ENCODE data around the gene MCHR1. TPM values are rescaled to one million over a fixed set of nuclear protein-coding genes. Genes with fewer than 3 reads are reported as not detected.

MCHR1 gene
- total RNA-seq, 8 experiments from 2014 or later = 1.7 to 18.7 (median 3.5) TPM

- WGBS, 10 experiments = 71 to 100% (median 88%) methylated on average over 1 to 10 of the region's 13 CpGs; no CpG with 5 or more reads in 1 of the 10 experiments
- Histone ChIP-seq H3K4me1 (replicated peaks in 1 of 2) (peaks cover 34% of the 10 kb centered on the region in 2 donors), H3K27ac (no peak overlapping the region), H3K4me3 (no peak overlapping the region)
- ATAC-seq (replicated peaks in 6 of 8) = no peak
- in situ Hi-C loops (cut with MboI; ENCODE audit: low pct_unique_long_range_greater_than_20kb in 2 of 9, low sequenced_read_pairs in 9 of 9, unreplicated experiment in 9 of 9) = no loop called here
Measured at GRCh38 chr22:40723396-40723933, 44.2 kb downstream of the MCHR1 start.

- in situ Hi-C loops (cut with MboI; ENCODE audit: low pct_unique_long_range_greater_than_20kb in 2 of 9, low sequenced_read_pairs in 9 of 9, unreplicated experiment in 9 of 9) = no loop called here
- ATAC-seq (replicated peaks in 6 of 8) = peak in 2 of 8 experiments; percentile 25 to 26
- peaks cover 23 to 27% of the 10 kb centered on the region in 2 donors for H3K4me1 ChIP-seq (replicated peaks in 1 of 2)
- no peak overlapping the region for H3K4me3 ChIP-seq
- H3K27ac ChIP-seq = no peak overlapping the region
- WGBS, 10 experiments = 46 to 100% (median 92%) methylated on average over 1 to 3 of the region's 4 CpGs; no CpG with 5 or more reads in 3 of the 10 experiments
Measured at GRCh38 chr22:40726514-40726913, 47.2 kb downstream of the MCHR1 start.

- H3K27ac ChIP-seq = no peak overlapping the region
- no peak overlapping the region for H3K4me3 ChIP-seq
- peak in 7 of 8 experiments; percentile 66 to 84 (median 71) for ATAC-seq (replicated peaks in 6 of 8)
- H3K4me1 ChIP-seq (replicated peaks in 1 of 2) = peaks cover 17 to 19% of the 10 kb centered on the region in 2 donors
- in situ Hi-C loops (cut with MboI; ENCODE audit: low pct_unique_long_range_greater_than_20kb in 2 of 9, low sequenced_read_pairs in 9 of 9, unreplicated experiment in 9 of 9) = no loop called here
- 20 to 93% (median 41%) methylated on average over 1 to 8 of the region's 11 CpGs; no CpG with 5 or more reads in 1 of the 10 experiments for WGBS, 10 experiments
Measured at GRCh38 chr22:40727070-40727963, 48.0 kb downstream of the MCHR1 start.

GRCh38 chr22:40727964-40728615 is 48.8 kb downstream of the MCHR1 start:
- H3K4me1 ChIP-seq (replicated peaks in 1 of 2) = peaks cover 19 to 20% of the 10 kb centered on the region in 2 donors
- no peak overlapping the region for H3K4me3 ChIP-seq
- 70 to 100% (median 81%) methylated on average over 3 to 10 of the region's 14 CpGs; no CpG with 5 or more reads in 1 of the 10 experiments for WGBS, 10 experiments
- ATAC-seq (replicated peaks in 6 of 8) = no peak
- in situ Hi-C loops (cut with MboI; ENCODE audit: low pct_unique_long_range_greater_than_20kb in 2 of 9, low sequenced_read_pairs in 9 of 9, unreplicated experiment in 9 of 9) = no loop called here
- no peak overlapping the region for H3K27ac ChIP-seq

GRCh38 chr22:40728731-40729189 is 49.5 kb downstream of the MCHR1 start:
- 42 to 81% (median 74%) methylated on average over 1 to 11 of the region's 13 CpGs; no CpG with 5 or more reads in 3 of the 10 experiments for WGBS, 10 experiments
- peak in 1 of 8 experiments; percentile 15 for ATAC-seq (replicated peaks in 6 of 8)
- Histone ChIP-seq H3K4me1 (replicated peaks in 1 of 2) (peaks cover 19 to 21% of the 10 kb centered on the region in 2 donors), H3K4me3 (no peak overlapping the region), H3K27ac (no peak overlapping the region)
- in situ Hi-C loops (cut with MboI; ENCODE audit: low pct_unique_long_range_greater_than_20kb in 2 of 9, low sequenced_read_pairs in 9 of 9, unreplicated experiment in 9 of 9) = no loop called here

- Histone ChIP-seq H3K27ac (no peak overlapping the region), H3K4me1 (replicated peaks in 1 of 2) (peaks cover 19 to 26% of the 10 kb centered on the region in 2 donors), H3K4me3 (no peak overlapping the region)
- WGBS, 10 experiments = 60 to 100% (median 100%) methylated on average over 1 of the region's 6 CpGs; no CpG with 5 or more reads in 6 of the 10 experiments
- in situ Hi-C loops (cut with MboI; ENCODE audit: low pct_unique_long_range_greater_than_20kb in 2 of 9, low sequenced_read_pairs in 9 of 9, unreplicated experiment in 9 of 9) = no loop called here
- no peak for ATAC-seq (replicated peaks in 6 of 8)
Measured at GRCh38 chr22:40729284-40729683, 50.0 kb downstream of the MCHR1 start.

Other genes starting within 250 kb of the MCHR1 start
- gene MRTFA, start 42.8 kb upstream of the MCHR1 start, total RNA-seq = 10 to 100 TPM; 13.1 to 33.2 (median 21.7) TPM
- gene SLC25A17, start 139.9 kb downstream of the MCHR1 start, total RNA-seq = 10 to 100 TPM; 11.6 to 25.9 (median 19.3) TPM
- 100 to 1,000 TPM; 195 to 321 (median 222) TPM for gene ST13, start 177.2 kb downstream of the MCHR1 start, total RNA-seq
- 10 to 100 TPM; 10.8 to 28.1 (median 16.9) TPM for gene XPNPEP3, start 177.7 kb downstream of the MCHR1 start, total RNA-seq
- gene DNAJB7, start 182.6 kb downstream of the MCHR1 start, total RNA-seq = 1 to 10 TPM in 5 of 8 experiments, under 1 TPM in 3; 0.56 to 2.8 (median 1.3) TPM